Activated CD4-positive, alpha-beta T cell treated with anti-CD3 and anti-CD28 coated beads for 1 hour (primary cell): ENCODE results near the gene AP3S1.
"Not testable (repeated sequence)": the region's sequence is repeated elsewhere in the genome, so short reads cannot be mapped to it uniquely, and the experiment has no call there.

Source experiments
- DNase-seq: peaks from one replicate; pipeline ENCODE4 v3.0.0-alpha.2; 2020

Gene AP3S1

DNA sequence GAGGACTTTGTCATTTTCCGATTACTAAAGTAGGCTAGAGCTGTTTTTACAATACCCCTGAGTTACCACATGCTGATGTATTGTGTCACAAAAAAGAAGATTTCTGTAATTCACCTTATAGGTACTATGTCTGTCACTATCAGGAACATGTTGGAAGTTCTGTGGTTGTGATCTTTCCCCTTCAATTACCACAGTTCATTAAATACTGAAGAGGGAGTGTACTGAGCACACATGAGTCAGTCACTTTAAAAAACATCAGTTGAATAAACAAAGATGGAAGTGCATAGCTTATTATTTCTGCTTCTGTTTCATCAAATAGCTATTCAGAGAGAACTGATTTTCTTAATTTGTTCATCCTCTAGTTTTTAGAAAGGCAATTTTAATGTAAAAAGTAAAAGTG is 31.7 kb downstream of the AP3S1 start:
- no peak for DNase-seq

DNA sequence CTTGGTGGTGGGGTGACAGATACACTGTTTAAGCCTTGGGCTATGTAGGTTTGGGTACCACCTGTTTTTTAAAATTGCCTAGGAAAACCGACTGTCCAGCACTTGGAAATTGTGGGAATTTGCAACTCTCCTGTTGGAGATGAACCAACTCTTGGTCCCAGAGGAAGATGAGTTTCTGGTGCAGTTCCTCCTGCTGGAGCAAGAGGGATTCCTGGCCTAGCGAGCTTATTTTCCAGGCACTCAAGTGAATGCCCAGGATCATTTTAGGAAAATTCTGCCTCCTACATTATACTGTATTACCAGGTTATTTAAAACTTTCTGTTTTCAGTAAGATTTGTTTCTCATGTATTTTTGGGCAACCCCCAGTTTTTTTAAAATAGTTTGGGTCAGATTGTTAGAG is 33.7 kb downstream of the AP3S1 start:
- no peak for DNase-seq

DNA sequence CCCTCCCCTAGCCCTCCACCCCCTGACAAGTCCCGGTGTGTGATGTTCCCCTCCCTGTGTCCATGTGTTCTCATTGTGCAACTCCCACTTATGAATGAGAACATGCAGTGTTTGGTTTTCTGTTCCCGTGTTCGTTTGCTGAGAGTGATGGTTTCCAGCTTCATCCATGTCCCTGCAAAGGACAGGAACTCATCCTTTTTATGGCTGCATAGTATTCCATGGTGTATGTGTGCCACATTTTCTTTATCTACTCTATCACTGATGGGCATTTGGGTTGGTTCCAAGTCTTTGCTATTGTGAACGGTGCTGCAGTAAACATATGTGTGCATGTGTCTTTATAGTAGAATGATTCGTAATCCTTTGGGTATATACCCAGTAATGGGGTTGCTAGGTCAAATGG is 35.6 kb downstream of the AP3S1 start:
- DNase-seq, result not testable (repeated sequence)

DNA sequence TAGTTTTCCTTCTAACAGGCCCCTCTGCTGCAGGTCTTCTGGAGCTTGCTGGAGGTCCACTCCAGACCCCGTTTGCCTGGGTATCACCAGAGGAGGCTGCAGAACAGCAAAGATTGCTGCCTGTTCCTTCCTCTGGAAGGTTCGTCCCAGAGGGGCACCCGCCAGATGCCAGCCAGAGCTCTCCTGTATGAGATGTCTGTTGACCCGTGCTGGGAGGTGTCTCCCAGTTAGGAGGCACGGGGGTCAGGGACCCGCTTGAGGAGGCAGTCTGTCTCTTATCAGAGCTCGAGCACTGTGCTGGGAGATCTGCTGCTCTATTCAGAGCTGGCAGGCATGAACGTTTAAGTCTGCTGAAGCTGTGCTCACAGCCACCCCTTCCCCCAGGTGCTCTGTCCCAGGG is 40.7 kb downstream of the AP3S1 start:
- not testable (repeated sequence) for DNase-seq

DNA sequence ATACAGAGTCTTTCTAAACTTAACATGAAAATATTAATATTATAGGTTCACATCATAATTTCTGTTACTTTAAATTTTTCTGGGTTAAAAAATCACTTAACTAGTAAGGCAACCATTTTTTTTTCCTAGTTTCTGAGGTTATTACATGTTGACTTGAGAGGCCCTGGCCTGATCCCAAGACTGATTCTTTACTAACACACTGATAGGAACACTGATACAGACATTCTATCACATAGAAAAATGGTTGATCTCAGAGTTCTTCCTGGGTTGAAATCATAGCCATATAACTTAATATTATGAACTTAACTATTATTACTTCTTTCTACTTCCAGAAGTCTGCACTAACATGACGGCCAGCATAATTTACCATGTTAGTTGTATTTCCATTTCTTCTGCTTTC is 43.0 kb downstream of the AP3S1 start:
- DNase-seq, result no peak

DNA sequence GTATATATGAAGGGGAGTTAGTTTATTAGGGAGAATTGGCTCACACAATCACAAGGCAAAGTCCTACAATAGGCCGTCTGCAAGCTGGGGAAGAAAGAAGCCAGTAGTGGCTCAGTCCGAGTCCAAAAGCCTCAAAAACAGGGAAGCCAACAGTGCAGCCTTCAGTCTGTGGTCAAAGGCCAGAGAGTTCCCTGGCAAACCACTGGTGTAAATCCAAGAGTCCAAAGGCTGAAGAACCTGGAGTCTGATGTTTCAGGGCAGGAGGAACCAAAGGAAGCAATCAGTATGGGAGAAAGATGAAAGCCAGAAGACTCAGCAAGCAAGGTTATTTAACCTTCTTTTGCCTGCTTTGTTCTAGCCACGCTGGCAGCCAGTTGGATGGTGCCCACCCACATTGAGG is 43.5 kb downstream of the AP3S1 start:
- DNase-seq, result not testable (repeated sequence)

DNA sequence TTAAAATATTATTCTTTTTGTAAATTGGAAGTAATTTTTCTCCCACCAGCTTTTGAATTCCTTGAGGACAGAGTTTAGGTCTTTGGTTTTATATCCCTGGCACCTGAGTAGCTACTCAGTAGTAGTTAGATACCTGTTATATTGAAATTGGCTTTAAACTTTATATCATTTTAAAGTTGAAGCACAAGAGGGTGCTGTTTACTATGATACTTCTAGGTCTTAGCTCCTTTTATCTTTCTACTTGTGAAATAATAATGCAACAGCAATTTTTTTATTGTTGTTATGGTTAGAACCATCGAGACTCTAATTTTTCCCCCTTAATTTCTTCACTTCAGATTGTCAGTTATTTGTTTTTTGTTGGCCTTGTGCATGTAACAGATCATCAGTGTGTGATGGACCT is 46.3 kb downstream of the AP3S1 start:
- DNase-seq, result no peak

DNA sequence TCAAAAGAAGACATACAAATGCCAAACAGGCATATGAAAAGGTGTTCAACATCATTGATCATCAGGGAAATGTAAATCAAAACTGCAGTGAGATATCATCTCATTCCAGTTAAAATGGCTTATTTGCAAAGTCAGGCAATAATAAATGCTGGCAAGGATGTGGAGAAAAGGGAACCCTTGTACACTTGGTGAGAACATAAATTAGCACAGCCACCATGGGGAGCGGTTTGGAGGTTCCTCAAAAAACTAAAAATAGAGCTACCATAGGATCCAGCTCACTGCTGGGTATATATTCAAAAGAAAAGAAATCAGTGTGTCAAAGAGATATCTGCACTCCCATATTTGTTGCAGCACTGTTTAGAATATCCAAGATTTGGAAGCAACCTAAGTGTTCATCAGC is 50.3 kb downstream of the AP3S1 start:
- no peak for DNase-seq

DNA sequence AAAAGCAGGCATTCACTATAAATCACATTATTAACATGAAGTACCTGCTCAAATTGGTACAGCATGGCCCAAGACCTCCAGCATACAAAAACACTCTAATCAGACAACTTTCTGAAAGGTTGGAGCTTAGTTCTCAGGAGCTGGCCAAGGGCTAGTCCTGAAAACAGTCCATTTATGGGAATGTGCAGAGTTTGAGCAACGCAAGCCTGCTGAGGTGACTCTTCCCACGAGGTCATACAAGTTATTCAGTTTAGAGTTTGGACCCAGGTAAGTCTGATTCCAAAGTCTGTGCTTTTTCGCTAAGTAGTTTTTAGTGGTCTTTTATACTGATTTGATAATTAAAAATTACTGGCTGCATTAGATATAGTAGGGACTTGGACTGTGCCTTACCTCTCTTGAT is 52.6 kb downstream of the AP3S1 start:
- DNase-seq, result no peak

DNA sequence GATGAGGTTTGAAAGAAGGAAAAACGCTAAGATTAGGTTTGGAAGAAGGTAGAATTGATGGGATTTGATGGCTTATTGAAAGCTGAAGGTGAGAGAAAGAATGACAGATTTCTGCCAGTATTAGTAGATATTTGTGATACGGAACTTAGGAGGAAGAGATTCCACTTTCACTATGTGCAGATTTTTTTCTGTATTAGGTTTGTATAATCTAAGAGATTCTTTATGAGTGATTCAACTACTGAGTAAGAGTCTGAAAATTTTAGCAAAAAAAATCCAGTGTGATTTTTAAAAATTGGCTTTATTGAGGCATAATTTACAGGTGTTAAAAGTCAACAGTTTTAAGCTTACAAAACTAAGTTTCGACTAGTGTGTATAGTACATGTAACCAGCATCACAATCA is 54.1 kb downstream of the AP3S1 start:
- no peak for DNase-seq

DNA sequence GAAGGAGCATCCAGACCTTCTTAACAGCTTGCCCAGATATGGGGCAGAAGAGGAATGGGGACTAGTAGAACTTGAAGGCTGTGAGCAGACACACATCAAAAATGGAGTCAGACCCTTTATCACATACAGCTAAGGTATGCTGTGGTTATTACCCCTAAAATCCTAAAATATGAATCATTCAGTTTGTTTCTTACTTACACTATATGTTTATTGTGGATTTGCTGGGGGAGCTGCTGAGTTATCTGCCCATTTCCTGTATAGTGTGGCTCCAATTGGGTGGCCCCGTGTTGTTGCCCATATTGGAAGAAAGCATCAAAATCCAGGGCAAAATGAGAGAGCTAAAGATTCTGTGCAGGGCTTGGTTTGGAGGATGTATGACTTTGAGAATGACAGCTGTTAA is 56.9 kb downstream of the AP3S1 start:
- DNase-seq, result no peak

DNA sequence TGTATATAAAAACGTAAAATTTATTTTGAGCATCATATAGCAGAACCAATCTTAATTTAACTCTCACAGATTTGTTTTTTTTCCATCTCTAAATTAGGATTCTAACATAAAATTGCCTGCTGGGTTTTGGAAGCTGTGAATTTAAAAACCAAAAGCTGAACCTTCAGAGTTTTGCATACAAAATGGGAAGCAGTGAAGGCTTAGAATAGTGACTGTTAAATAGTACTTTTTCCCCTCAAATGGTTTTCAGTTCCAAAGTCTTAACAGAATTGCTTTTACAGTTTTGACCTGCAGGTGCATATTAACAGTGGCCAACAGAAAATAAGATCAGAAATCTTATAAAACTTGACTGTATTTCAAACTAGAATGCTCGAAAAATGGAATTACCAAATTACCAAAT is 65.4 kb downstream of the AP3S1 start:
- DNase-seq, result no peak

DNA sequence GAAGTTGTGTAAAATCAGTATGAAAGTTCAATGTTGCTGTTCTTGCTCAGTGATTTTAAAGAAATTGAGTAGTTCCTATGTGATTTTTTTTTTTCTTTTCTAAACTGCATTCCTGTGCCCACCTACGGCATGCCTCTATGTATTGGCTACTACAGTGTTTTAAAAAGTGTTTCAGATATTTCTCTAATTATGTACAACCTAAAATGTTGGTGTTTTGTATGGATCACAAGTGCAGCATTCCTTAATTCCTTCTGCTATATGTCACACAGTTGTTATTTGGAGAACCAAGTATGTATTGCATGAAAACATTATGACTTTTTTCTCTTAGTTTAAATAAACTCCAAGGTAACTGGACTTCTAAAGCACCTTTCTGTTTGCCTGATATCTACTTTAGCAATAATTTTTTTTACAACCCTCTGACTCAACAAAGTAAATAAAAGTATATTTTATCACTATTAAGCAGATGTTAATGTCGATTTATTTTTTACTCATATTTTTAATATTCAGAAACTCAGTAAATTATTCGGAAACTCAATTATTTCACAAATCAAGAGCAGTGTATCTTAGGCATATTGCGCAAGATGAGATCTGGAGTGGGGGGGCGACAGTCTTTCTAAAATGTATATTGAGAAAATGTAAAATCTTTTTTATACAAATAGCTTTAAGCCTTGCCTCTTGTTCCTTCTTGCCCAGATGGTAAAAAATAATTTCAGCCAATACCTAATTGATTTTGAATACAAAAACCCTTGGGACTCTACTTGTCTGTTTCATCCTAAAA is 72.1 kb downstream of the AP3S1 start:
- not testable (repeated sequence) for DNase-seq

DNA sequence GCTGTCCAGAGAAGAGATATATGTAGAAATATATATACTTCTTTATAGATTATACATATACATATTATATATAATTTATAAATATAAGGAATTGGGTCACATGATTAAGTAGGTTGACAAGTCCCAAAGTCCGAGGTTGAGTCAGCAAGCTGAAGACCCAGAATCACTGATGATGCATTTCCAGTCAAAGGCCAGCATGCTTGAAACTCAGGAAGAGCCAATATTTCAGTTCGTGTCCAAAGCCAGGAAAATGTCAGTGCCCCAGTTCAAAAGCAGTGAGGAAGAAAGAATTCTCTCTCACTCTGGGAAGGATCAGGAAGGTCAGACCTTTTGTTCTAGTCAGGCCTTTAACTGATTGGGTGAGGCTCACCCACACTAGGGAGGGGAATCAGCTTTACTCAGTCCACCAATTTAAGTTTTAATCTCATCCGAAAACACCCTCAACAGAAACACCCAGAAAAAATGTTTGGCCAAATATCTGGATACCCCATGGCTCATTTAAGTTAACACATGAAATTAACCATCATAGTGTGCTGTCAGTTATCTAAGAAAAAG is 78.5 kb downstream of the AP3S1 start:
- no peak for DNase-seq

DNA sequence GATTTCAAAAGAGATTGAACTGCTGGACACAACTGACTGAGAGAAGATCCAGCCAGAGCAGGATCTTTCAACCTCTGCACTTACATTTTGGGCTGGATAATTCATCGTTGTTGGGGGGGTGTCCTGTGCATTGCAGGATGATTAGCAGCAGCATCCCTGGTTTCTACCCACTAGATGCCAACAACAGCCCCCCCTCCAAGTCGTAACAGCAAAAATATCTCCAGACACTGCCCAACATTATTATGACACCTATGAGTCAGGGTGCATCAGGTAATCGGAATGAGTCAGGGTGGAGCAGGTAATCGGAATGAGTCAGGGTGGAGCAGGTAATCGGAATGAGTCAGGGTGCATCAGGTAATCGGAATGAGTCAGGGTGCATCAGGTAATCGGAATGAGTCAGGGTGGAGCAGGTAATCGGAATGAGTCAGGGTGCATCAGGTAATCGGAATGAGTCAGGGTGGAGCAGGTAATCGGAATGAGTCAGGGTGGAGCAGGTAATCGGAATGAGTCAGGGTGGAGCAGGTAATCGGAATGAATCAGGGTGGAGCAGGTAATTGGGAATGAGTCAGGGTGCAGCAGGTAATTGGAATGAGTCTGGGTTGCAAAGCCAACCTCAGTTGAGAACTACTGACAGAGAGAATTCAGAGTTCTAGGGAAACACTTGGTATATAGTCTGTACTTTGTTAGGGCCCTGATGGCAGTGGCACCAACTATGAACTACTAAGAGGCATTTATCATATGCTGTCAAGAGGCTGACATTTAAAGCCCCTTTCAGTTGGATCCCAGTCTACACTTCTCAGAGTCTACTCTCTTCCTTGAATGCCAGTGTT is 87.1 kb downstream of the AP3S1 start:
- DNase-seq, result not testable (repeated sequence)

DNA sequence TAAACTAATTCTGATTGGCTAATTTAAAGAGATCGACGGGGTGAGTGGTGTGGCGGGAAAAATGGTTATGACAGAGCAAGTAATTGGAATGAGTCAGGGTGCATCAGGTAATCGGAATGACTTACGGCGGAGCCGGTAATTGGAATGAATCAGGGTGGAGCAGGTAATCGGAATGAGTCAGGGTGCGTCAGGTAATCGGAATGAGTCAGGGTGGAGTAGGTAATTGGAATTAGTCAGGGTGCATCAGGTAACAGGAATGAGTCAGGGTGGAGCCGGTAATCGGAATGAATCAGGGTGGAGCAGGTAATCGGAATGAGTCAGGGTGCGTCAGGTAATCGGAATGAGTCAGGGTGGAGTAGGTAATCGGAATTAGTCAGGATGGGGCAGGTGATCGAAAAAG is 88.4 kb downstream of the AP3S1 start:
- not testable (repeated sequence) for DNase-seq

DNA sequence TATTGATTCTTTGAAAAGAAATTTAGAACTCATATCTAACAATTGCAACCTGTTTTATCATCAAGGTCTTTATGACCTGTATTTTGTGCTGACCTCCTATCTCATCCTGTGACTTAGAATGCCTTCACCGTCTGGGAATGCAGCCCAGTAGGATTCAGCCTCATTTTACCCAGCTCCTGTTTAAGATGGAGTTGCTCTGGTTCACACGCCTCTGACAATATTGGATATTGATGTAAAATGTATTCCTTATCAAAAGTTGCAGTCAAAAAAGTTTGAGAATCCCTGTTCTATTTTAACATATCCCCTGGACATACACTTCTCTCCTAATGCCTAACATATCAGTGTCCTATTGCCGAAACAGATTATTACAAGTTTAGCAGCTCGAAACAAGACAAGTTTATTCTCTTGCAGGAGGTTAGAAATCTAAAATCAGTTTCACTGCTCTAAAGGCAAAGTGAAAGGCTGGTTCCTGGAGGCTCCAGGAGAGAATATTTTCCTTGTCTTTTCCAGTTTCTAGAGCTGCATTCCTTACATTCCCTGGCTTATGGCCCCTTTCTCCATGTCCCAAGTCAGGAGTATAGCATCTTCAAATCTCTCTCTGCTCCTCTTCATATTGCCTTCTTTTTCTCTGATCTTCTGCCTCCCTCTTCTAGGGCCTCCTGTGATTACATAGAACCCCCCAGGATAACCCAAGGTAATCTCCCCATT is 89.0 kb downstream of the AP3S1 start:
- no peak for DNase-seq

DNA sequence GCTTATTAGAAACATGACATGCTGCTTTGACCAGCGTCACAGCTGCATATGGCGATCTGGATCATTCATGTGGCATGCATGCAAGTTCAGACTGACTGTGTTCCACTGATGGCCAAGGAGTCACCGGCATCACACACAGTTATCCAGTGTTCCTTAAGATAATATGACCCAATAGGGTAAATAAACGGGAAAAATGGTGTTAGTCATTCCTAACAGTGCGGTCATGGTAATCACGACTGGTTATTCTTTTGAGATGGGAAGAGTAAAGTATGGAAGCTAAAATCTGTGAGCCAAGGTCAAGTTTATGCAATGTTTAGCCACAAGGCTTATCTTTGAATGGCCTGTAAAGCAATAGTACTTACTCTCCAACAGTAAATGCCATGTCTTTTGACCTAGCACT is 91.3 kb downstream of the AP3S1 start:
- DNase-seq, result no peak

DNA sequence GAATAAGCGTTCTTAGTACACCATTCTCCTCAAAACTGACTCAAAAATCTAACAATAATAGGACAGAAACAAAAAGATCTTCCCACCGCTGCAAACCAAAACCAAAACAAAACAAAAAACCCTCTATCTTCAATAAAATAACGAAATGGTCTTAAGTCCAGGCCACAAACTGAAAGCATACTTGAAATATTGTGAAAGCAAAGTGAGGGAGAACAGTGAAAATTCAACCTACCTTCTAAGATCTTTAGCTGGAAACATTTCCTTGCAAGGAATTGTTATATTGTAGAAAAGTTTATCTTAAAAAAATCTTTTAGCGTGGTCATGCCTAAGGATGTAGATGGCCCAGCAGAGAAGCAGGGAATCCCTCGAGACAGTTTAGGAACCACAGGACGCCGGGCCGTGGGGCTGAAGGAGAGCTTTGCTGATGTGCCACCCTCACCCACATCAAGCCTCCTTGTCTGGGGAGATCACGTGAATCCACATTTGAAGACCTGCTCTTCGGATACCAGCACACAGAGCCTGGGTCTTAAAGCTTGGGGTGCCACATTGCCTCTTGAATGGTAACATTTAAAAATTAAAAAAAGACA is 92.7 kb downstream of the AP3S1 start:
- DNase-seq, result no peak

DNA sequence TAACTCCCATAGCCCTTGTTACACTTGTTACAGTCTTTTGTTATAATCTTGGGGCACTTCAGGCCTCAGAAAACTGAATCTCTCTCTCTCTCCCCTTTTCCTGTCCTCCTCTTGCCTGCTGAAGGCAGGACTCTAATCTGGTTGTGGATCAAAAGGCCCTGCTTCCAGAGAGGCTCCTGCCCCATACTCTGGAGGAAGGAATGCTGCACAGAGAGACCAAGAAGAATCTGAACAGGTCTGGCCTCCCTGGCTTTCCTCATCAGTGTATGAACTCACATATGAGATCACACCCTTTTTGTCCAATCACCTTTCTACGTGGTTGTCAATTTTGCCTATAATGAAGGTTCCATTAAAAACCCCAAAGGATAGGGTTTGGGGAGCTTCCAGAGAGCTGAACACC is 94.3 kb downstream of the AP3S1 start:
- DNase-seq, result no peak

DNA sequence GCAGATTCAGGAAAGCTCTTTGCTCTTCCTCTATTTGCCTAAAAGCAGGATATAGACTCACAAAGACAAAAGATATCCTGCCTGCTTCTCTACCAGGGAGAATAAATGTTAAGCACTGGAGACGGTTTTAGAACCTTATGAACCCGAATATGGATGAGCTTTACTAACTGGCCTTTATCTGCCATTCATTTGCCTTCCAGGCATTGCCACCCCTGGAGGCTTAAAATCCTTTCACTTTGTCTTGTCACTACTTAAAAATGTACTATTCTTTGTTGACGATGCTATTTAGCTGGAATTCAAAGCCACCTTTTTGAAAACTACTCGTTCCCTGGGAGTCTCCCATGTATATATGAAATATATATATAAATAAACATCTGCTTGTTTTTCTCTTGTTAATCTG is 97.3 kb downstream of the AP3S1 start:
- DNase-seq, result no peak

DNA sequence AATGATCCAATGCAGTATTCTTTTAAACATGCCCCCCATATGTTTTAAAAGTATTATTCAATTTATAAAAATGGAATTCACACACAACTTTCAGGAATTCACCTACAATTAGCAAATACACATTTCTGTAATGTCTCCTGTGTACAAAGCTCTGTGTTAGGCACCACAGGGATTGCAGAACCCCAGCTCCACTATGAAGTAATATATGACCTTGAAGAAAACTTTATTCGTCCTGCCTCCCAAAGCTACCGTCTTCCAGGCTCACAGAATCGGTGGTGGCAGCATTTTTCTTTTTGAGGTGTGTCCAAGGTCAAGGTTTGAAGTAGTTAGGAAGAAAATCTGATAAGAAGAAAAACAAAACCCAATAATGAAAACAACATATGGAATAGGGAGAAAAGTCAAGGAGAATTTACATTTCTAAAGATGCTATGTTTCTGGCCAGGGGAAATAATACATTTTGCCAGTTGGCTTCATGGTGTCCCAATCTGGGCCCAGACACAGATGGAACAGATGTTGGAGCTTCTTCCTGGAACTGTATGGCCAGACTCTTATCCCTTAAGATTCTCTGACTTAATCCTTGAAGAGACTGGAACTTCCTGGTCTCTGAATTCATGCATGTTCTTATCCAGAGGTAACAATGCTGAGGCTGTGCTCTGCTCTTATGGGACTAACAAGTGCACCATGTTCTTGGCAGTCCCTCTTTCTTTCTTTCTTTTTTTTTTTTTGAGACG is 98.5 kb downstream of the AP3S1 start:
- no peak for DNase-seq
